GM08714 (cell line): ENCODE measurements around the gene DDX10.

Experiments
- H3K4me3 ChIP-seq: fragments of 200-500 bp; sonication (Bioruptor generic); 2 replicates; pipeline ENCODE4 v1.5.1; 2014; ENCODE audit warnings: mild to moderate bottlenecking, low read length, inconsistent platforms
- ZNF274 ChIP-seq: IDR thresholded peaks from 2 replicates; pipeline ENCODE4 v1.6.1; 2012; ENCODE audit warnings: mild to moderate bottlenecking, low read depth, low read length

The DDX10 gene

GRCh38 chr11:108906826-108907225 is 242.0 kb downstream of the DDX10 start:
- no peak overlapping the region for H3K4me3 ChIP-seq
- TF ChIP-seq ZNF274, result no peak

GRCh38 chr11:108909041-108909440 is 244.2 kb downstream of the DDX10 start:
- H3K4me3 ChIP-seq, result no peak overlapping the region
- TF ChIP-seq ZNF274, result no peak

GRCh38 chr11:108909921-108910320 is 245.1 kb downstream of the DDX10 start:
- no peak overlapping the region for H3K4me3 ChIP-seq
- TF ChIP-seq ZNF274, result no peak

- no peak overlapping the region for H3K4me3 ChIP-seq
- TF ChIP-seq ZNF274, result no peak
These were observed 247.7 kb downstream of the DDX10 start for GRCh38 chr11:108912581-108912980.

GRCh38 chr11:108913204-108913603 is 248.3 kb downstream of the DDX10 start:
- TF ChIP-seq ZNF274, result no peak
- no peak overlapping the region for H3K4me3 ChIP-seq

- no peak overlapping the region for H3K4me3 ChIP-seq
- no peak for TF ChIP-seq ZNF274
These were observed 249.3 kb downstream of the DDX10 start for GRCh38 chr11:108914211-108914610.

- no peak for TF ChIP-seq ZNF274
- no peak overlapping the region for H3K4me3 ChIP-seq
These were observed 250.1 kb downstream of the DDX10 start for GRCh38 chr11:108914981-108915380.

- H3K4me3 ChIP-seq, result no peak overlapping the region
- no peak for TF ChIP-seq ZNF274
These were observed 250.8 kb downstream of the DDX10 start for GRCh38 chr11:108915666-108916065.

GRCh38 chr11:108916290-108916689 is 251.4 kb downstream of the DDX10 start:
- H3K4me3 ChIP-seq, result no peak overlapping the region
- no peak for TF ChIP-seq ZNF274

GRCh38 chr11:108916935-108917334 is 252.1 kb downstream of the DDX10 start:
- no peak for TF ChIP-seq ZNF274
- H3K4me3 ChIP-seq, result no peak overlapping the region

GRCh38 chr11:108921211-108921610 is 256.3 kb downstream of the DDX10 start:
- no peak overlapping the region for H3K4me3 ChIP-seq
- TF ChIP-seq ZNF274, result no peak

- no peak for TF ChIP-seq ZNF274
- H3K4me3 ChIP-seq, result no peak overlapping the region
These were observed 257.4 kb downstream of the DDX10 start for GRCh38 chr11:108922241-108922640.

- TF ChIP-seq ZNF274, result no peak
These were observed 258.5 kb downstream of the DDX10 start for GRCh38 chr11:108923413-108923812.

GRCh38 chr11:108926171-108926840 is 261.4 kb downstream of the DDX10 start:
- H3K4me3 ChIP-seq, result no peak overlapping the region

More at GRCh38 chr11:108923413-108923812, 258.5 kb downstream of the DDX10 start:
- H3K4me3 ChIP-seq, result no peak overlapping the region

GRCh38 chr11:108926841-108927577 is 262.1 kb downstream of the DDX10 start:
- no peak for TF ChIP-seq ZNF274
- H3K4me3 ChIP-seq, result no peak overlapping the region

More at GRCh38 chr11:108926171-108926840, 261.4 kb downstream of the DDX10 start:
- TF ChIP-seq ZNF274, result no peak

- no peak for TF ChIP-seq ZNF274
- no peak overlapping the region for H3K4me3 ChIP-seq
These were observed 263.1 kb downstream of the DDX10 start for GRCh38 chr11:108927791-108928545.
